SHP77 treated with DMSO at 0.1 percent for 48 hours (cell line): ENCODE data around the gene SUMO3.
A peak's percentile ranks its signal among the peaks of the same experiment; 100 is the strongest.

Experiments
- DNase-seq: peaks from one replicate; lab custom pipeline; 2025; lab: John Stamatoyannopoulos, UW

SUMO3 gene

DNA sequence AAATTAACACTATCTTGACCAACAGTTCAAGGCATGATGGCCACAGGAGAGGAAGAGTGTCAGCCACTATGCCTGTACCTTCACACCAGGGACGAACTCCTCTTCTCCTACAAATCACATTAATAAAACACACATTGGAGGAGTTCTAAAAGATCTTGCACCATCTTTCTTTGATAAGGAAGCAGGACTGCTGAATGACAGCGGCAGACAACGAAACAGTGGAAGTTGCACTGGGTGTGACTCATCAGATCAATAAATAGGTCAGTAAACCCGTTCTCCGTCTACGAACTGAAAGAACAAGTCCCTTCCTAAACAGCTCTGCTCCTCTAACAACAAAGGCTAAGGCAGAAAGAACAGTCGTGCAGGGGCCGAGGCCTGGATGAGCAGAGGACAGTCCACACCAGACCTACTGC lies 39.4 kb downstream of the SUMO3 start:
- DNase-seq: no peak

DNA sequence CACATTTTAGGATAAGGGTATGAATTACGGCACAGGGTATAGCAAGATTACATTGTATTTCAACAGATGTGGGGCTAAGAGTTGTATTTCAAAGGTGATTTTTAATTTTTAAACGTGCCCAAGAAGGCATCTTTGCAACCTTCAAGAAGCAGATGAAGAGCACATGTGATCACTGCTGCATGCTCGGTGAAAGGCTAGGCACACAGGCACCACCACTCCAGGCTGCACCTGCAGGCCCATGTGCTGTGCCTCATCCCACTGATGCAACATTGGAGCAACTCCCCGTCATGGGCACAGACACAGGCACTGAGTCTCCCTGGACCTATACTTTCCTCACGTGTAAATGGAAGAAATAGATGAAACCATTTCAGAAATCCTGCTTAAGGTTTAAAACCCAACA lies 39.8 kb downstream of the SUMO3 start:
- DNase-seq: no peak

DNA sequence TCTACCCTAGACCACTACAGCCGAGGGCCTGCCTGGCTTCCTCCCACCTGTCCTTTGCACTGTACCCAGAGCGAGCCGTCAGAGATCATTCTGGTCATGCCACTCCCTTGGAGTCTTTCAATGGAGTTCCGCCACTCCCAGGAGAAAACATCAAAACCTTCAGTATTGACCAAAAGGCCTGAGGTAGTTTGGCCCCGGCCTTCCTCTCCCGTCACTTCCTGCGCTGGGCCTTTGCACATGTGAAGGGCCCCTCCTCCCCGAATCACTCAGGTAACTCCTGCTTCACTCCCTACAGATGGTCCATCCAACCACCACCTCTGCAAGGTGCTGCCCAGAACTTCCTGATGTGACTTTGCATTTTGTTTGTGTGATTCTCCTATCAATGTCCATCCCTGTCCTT lies 42.9 kb downstream of the SUMO3 start:
- no peak for DNase-seq

DNA sequence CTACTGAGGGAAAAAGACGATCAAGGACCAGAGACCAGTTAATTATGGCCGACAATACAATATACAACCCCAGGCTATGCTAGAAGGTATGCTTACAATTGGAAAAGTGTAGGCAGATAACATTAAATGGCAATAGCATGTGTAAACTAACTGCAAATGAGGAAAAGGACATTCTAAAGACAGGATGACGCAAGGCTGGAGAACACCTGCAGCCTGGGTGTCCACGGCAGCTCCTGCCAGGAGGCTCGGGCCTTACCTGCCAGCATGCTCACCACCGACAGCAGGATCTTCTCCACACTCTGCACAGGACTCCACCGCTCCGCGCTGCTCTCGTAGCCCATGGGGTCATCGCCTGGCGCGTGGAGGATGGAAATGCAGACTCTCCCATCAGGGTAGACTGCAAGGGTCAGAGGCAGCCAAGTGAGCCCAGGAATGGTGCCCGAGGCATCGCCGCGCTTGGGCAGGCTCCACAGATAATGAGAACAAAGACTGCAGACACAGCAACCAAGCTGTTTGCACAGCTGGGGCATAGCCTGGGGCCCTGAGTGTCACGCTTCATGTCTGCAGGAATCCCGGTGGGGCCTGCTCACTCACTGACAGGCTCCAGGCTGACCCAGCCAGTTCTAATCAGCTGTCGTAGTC lies 44.5 kb downstream of the SUMO3 start:
- DNase-seq: peak; percentile 91

DNA sequence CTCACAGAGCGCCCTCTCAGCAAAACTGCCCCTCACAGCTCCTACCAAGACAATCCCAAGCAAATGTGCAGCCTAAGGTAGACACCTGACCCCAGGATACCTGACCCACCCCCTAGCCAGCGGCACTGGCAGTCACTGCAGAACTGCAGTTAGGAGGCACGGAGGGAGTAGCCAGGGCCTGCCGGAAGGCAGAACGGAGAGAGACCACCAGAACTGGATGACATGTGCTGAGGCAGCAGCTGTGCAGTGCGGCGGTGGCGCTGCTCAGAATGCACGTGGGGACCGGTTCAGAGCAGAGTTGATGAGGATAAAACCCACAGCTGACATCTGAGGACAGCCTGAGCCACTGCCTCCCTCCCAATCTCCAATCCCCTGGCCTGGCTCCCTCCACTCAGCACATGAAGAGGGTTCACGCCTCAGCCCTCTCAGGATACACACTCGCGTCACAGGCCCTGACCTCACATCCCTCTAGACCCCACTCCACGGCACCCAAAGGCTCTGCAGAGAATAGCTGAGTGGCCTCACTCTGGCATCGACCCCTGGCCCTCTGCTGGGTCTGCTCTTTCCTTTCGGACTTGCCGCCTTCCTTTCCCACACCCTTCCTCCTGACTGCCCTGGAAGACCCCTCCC lies 45.9 kb downstream of the SUMO3 start:
- DNase-seq: no peak

DNA sequence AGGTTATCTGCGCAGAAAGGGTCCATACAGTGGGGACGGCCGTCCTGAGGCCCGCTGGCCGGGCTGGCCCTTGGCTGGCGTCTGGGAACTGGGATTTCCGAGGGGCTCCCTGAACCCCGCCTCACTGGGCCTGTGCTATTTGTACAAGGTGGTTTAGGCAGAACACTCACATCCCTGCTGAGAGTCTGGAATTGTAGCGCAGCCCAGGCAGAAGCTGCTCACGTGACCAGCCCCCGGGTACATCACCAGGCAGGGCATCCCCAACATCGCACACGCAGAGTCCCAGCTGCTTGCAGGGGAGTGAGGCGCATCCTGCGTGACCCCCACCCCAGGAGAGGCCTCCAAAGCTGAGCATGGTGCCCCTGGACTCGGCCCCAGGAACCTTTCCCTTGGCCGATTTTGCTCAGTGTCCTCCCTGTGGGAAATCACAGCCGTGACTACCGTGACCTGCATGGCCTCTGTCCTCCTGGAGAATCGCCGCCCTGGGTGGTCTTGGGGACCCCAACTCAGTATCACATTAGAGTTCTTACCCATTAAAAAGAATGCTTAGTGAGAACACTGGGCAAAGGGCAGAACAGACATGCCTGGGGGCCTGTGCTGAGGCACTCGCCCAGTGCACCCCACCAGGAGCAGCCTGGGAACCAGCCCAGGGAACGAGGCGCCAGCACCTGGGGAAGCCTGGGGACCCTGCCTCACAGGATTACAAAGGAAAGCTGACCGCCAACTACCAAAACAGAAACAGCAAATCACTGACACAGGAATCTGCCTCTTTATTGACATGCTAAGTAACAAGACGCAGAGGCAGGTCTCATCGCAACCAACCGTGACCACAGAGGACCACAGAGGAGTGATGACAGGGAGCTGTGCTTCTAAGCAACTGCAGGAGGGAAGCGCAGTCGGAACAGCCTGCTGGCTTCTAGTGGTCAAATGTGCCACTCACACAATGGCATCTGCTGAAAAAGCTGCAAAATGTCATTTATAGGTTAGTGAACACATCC lies 49.7 kb downstream of the SUMO3 start:
- DNase-seq: no peak

DNA sequence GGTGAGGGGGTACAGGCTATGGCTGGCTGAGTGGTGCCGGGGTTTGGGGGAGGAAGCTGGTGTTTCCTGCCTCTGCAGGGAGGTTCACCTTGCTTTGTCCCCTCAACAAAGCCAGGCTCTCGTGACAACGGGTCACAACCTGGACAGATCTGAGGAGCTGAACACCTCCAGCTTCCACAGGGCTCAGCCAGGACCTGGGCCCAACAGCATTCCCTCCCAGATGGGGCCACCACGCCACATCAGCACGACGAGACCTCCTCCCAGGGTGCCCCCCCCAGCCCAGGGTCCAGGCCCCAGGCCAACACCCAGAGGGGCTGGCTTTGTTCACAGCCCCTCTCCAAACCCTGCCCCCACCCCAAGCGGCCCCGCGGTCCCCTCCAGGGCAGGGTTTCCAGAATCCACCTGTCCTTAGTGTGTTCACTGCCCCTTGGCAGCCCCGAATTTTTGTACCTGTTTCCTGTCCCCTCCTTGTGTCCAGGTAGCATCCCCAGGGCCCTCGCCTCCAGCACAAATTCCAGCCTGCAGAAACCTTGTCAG lies 51.0 kb downstream of the SUMO3 start:
- no peak for DNase-seq

DNA sequence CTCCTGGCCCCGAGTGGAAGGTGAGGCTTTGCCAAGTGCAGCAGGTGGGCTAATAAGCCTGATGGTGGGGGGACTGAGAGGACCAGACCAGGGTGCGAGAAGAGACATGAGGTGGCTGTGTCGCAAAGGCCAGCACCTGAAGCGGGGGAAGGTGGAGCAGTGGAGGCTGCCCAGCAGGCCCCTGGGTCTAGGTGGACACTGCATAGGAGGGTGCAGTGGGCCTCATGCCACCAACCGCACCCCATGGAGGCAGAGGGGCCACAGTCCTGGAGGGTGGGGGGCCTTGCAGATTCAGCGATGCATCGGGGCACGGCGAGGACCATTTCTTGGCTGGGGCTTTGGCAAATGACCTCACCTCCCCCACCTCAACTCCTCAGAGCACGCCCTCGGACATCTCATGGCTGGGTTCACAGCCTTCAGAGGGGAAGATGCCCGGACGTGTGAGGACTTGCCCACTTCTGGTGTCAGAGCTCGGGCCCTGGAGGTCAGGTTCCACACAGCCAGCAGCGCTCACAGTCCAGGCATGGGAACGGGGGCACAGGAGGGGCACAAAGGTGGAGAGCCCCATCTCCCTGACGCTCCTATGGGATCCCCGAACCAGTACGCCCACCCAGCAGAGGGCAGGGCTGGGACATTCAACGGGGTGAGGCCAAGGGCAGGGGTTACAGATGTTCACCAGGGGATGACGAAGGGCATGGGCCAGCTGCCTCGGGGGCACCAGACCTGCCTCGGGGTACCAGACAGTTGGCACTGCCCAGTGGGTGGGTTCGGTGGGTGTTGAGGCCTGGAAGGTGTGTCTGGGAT lies 51.6 kb downstream of the SUMO3 start:
- no peak for DNase-seq

DNA sequence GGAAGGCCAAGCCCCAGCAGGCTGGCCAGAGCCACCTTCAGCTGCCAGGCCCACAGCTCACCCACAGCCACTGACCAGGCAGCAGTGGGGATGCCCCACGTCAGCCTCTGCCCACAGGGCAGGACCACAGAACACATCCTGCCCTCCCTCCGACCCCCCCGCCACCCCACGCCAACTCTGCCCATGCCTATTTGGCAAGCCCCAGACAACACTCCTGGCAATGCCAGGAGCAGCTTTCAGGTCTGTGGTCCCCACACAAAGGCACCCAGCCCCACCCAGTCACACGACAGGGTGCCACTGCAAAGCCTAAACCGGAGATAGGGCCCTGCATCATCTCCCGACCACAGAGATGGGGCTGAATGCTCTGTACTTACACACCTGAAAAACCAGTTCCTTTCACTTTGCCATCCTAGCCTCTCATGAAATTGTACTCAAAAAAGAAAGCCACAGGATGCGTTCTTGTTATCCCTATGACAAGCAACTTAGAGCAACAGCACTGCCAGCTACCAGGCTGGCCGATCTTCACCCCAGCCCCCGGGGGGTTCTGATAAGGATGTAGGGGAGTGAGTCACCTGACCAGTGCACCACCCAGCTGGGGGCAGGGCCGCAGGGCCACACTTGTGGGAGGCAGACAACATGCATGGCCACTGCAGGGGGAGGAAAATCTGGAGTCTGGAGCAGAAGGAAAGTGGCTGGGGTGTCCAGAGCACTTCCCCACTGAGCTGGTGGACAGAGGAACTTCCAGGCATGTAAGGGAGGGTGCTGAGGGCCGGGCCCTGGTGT lies 52.4 kb downstream of the SUMO3 start:
- DNase-seq: no peak

DNA sequence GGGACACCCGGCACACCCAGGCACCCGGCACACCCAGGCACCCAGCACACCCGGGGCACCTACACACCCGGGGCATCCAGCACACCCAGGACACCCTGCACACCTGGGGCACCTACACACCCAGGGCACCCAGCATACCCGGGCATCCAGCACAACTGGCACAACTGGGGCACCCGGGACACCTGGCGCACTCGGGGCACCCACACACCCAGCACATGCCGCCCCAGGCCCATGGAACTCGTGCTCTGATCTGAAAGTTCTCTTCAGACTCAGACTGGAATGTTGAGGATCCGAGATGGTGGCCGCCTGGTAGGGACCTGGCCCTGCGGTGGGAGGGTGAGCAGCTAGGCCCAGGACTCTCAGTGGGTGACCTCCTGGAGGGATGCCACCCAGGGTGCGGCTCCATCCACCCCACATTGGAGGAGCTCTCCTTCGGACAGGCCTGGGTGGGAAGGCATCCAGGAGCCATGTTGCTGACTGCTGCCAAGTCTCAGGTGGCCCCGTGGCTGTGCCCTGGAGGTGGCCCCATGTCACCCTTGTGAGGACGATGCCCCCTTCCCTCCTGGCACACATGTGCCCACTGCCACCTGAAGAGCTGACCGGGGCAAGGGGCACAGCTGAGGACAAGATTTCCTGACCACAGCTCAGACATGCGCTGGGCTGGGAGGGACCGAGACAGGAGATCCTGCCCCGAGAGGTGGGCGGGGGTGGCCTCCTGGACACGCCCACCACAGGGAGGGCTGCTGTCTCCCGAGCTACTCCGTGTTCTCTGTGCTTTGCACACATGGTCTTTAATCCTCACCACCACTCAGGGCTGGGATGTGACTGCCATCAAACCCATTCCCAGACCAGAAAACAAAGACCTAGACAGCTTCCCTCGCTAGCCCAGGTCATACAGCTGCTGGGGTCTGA lies 53.3 kb downstream of the SUMO3 start:
- no peak for DNase-seq

DNA sequence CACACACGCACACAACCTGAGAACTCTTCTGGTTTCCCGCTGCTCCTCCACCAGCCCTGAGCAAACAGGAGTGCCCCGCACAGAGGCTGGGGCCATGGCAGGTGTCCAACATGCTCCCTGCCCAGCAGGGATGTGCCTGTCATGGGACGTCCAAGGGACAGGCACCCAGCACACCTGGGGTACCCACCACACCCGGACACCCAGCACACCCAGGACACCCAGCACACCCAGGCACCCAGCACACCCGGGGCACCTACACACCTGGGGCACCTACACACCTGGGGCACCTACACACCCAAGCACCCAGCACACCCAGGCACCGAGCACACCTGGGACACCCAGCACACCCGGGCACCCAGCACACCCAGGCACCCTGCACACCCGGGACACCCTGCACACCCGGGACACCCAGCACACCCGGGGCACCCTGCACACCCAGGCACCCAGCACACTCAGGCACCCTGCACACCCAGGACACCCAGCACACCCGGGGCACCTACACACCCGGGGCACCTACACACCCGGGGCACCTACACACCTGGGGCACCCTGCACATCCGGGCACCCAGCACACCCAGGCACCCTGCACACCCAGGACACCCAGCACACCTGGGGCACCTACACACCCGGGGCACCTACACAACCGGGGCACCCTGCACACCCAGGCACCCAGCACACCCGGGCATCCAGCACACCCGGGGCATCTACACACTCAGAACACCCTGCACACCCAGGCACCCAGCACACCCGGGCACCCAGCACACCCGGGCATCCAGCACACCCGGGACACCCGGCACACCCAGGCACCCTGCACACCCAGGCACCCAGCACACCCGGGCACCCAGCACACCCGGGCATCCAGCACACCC lies 54.2 kb downstream of the SUMO3 start:
- DNase-seq: no peak

DNA sequence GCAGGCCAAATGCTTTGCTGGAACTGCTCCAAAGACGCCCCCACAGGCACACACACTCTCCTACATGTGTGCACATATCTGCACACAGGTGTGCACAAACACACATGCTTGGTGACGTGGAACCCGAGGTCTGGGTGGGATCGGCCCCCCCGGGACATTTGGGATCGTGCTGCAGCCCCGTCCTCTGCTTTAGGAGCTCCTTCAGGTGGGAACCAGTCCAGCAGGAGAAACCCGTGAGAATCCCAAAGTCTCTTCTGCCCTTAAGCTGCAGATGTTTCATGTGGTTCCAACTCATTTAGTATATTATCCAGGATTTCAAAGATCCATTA lies 54.8 kb downstream of the SUMO3 start:
- DNase-seq: no peak

DNA sequence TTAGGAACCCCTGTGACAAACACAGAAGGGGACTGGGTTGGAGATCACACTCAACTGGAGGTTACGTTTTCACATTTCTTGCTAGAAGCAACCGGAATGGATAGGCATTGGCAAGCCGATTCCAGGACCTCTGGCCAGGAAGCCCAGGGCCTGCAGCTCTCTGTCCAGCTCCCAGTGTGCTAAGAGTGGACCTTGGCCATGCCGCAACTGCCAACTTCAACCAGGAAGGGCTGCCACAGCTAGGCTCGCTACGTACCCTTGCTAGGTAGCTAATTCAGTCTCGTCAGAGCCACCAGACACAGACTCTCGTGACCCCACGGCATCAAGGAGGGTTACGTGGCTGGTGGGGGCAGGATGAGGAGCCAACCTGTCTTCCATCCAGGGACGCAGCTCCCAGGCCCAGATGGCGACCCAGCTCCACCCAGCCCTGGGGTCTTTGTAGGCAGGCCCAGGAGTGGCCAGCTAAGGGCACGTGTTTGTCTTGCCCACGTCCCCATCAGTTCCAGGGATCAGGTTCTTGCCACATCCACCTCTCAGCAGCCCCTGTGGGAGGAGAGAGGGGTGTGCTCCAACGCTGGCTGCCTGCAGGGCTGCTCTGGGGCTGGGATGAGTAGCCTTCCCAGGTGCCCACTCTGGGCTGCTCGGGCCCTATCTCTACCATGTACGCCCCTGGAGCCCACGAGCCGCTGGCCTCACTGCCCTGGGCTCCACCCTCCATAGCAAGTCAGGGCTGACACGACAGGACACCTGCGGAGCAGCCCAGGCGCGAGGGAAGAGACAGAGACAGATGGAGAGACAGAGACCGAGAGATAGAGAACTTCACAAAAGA lies 55.4 kb downstream of the SUMO3 start:
- no peak for DNase-seq

DNA sequence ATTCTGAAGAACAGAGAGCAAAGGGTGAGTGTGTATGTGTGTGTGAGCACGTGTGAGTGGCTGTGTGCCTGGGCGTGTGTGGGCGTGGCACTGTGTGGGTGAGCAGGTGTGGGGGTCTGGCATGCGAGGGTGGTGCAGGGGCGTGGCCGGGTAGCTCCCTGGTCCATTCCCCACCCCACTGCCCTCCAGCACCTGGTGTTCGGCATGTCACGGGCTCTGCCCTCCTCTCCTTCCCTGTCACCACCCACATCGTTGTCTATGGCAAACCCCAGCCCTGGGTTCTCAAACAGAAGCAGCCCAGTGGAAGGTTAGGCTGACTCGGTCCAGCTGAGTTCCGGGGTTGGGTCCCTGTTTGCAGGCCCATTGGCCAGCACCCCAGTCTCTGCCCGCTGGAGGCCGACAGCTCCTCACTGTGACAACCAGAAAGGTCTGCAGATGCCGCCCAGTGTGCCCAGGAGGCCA lies 56.1 kb downstream of the SUMO3 start:
- no peak for DNase-seq

DNA sequence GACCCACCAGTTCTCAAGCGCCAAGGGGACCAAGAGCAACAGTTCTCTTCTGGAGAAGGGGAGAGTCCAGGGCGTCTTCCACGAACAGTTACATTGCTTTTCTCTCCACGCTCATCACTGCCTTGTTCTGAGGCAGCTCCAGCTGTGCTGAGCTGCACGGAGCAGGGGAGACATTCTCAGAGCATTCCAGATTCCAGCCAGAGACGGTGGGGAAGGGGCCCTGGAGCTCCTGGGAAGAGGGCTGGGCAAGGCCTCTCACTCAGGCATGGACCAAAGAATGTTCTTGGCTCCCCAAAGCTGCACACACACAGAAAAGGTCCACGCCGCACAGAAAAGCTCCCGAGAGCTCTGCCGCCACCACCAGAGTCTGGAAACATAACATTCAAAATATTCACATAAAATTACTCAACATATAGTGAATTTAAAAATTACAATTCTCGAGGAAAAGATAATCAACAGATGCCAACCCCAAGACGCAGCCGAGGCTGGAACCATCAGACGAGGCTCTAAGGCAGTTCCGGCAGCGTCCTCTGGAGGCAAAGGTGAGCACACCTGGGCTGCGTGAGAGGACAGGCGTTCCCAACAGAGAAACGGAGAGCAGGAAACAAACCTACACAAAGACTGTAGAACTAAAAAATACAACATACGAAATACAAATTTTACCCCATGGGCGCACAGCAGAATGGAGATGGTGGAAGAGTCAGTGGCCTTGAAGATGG lies 56.7 kb downstream of the SUMO3 start:
- DNase-seq: no peak

DNA sequence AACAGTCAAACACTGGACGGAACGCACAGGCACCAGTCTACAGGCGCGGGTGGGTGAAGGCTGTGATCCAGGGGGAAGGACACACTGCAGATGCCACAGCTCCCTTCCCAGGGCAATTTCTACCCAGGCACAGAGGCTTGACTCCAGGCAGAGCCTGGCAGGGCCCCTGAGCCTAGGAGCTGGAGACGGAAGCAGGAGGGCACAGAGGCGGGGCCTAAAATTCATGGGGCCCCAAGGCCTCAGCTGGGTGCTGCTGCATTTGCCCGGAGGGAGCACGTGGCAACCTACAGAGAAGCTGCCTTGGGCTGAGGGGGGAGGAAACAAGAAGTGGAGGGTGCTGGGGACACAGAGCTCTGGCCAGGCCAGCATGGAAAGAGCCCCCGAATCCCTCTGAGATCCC lies 57.5 kb downstream of the SUMO3 start:
- DNase-seq: no peak

DNA sequence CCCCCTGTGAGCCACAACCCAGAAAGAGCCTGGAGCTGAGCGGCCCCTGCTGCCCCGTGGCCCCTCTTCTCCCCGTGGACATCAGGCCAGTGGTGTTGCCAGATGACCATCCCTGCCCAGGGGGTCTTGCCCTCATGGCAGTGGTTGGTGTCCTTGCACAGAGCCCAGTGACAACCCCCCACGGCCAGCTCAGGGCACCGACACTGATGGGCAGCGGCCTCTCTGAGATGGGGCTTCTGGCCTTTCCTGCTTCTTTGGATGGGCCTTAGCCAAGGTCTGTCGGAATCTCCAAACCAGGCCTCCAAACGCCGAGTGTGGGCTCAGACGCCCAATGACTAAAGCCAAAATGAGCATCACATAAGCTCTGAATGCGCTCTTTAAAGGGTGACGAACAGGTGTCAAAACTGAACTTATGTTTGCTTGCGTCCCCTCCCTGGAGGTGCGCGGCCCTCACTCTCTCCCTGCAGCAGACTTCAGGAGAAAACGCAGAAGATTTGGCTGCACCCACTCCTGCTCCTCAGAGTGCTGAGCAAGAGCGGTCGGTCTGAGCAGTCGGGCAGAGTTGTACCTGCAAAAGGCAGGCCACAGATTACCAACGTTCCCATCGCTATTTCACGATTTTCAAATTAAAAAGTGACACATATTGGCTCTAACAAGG lies 58.1 kb downstream of the SUMO3 start:
- DNase-seq: no peak
